ENCODE results near the gene HARBI1. TPM values are rescaled to one million over a fixed set of nuclear protein-coding genes. Genes with fewer than 3 reads are reported as not detected.

The HARBI1 gene
- total RNA-seq, 2 experiments from 2014 or later: 18.2 to 18.7 TPM

DNA sequence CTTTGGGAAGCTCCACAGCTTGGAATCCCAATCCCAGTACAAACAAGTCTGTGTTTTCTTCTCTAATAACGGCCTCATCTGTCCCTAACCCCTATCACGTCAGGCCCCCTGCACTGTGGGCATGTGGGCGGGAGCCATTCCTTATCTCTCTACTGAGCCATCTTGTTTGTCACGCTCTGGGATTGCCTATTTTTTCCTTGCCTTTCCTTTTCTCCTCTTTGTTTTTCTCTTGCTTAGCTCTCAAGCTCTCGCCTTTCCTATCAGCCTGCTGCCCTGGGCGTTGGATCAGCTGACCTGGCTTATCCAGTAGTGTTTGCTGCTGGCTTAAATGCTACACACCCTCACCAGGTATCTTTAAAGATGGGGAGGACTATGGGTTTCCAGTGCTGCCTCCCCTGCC is 47.6 kb upstream of the HARBI1 start:
- Histone ChIP-seq H3K9me3 (ENCODE audit: control insufficient read depth in 1 of 2, insufficient read depth in 1 of 2, low read length in 2 of 2) (no peaks in the 10 kb centered on the region), H3K27ac (ENCODE audit: low read depth in 1 of 2, low read length in 2 of 2) (no peak overlapping the region), H3K4me3 (ENCODE audit: low read length) (no peak overlapping the region), H3K4me1 (ENCODE audit: insufficient read depth, low read length) (peaks cover 8% of the 10 kb centered on the region), H3K36me3 (ENCODE audit: insufficient read depth, low read length) (peaks cover 86% of the 10 kb centered on the region), H3K27me3 (ENCODE audit: control insufficient read depth in 1 of 2, insufficient read depth in 2 of 2, low read length in 2 of 2) (no peaks in the 10 kb centered on the region)
- ATAC-seq (ENCODE audit: poor library complexity) (no peak), DNase-seq (no peak)
- intact Hi-C loops (cut with DNase I, micrococcal nuclease): no loop called here
- ChIA-PET POLR2A (no interaction called here), CTCF (no interaction called here)
- Mint-ChIP-seq H3K4me3 (no peak overlapping the region), H3K27me3 (no peaks in the 10 kb centered on the region), H3K9me3 (no peaks in the 10 kb centered on the region), H3K36me3 (ENCODE audit: low read depth) (peaks cover 92% of the 10 kb centered on the region), H3K27ac (peak overlapping the region; percentile 15), H3K4me1 (ENCODE audit: low read depth) (peaks cover 10% of the 10 kb centered on the region)
- TF ChIP-seq, protein P1, sequence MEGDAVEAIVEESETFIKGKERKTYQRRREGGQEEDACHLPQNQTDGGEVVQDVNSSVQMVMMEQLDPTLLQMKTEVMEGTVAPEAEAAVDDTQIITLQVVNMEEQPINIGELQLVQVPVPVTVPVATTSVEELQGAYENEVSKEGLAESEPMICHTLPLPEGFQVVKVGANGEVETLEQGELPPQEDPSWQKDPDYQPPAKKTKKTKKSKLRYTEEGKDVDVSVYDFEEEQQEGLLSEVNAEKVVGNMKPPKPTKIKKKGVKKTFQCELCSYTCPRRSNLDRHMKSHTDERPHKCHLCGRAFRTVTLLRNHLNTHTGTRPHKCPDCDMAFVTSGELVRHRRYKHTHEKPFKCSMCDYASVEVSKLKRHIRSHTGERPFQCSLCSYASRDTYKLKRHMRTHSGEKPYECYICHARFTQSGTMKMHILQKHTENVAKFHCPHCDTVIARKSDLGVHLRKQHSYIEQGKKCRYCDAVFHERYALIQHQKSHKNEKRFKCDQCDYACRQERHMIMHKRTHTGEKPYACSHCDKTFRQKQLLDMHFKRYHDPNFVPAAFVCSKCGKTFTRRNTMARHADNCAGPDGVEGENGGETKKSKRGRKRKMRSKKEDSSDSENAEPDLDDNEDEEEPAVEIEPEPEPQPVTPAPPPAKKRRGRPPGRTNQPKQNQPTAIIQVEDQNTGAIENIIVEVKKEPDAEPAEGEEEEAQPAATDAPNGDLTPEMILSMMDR (IDR thresholded peaks at IDR 0.05): no peak

DNA sequence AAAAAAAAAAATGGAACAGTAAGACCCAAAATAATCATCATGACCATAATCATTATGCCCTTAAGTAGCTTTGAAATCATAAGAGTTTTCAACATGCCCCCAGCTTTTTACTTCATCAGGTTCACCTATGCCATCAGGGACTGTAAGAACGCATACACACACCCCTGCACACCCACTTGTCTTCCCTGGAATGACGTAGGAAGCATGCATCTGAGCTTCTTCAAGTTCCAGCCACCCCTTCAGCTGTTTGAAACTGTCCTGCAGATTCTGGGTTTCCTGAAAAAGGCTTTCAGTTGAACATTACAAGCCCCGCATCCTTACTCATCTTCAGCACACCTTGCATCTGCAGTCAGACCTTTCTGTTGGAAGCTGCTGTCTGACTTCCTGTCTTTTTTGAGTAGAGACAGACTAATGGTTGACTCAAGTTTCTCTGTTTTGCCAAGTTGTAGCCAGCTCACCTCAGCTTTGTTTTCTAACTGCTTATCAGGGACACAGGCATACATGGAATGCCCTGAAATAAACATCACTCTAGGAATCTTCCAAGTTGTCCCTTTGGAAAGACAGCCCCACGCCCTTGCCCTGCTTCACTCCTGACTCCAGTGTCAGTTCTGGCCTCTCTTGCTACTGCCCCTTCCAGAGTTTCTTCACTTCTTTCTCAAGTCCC is 46.4 kb upstream of the HARBI1 start:
- Histone ChIP-seq H3K4me3 (ENCODE audit: low read length) (no peak overlapping the region), H3K9me3 (ENCODE audit: control insufficient read depth in 1 of 2, insufficient read depth in 1 of 2, low read length in 2 of 2) (no peaks in the 10 kb centered on the region), H3K27ac (ENCODE audit: low read depth in 1 of 2, low read length in 2 of 2) (no peak overlapping the region), H3K4me1 (ENCODE audit: insufficient read depth, low read length) (no peaks in the 10 kb centered on the region), H3K27me3 (ENCODE audit: control insufficient read depth in 1 of 2, insufficient read depth in 2 of 2, low read length in 2 of 2) (no peaks in the 10 kb centered on the region), H3K36me3 (ENCODE audit: insufficient read depth, low read length) (peaks cover 84% of the 10 kb centered on the region)
- TF ChIP-seq, protein P1 (IDR thresholded peaks at IDR 0.05): no peak
- peaks cover 92% of the 10 kb centered on the region for H3K36me3 Mint-ChIP-seq (ENCODE audit: low read depth)
- ChIA-PET CTCF (interaction anchor here (0.7 kb wide), 1 partner anchor 821 kb away, joined by 3 read pairs; no protein-coding TSS in a partner anchor), POLR2A (interaction anchor here (0.6 kb wide), 1 partner anchor 41 kb away, joined by 3 read pairs; no protein-coding TSS in a partner anchor)
- H3K4me3 Mint-ChIP-seq: no peak overlapping the region
- DNase-seq: no peak
- H3K9me3 Mint-ChIP-seq: no peaks in the 10 kb centered on the region
- H3K4me1 Mint-ChIP-seq (ENCODE audit: low read depth): no peaks in the 10 kb centered on the region
- no peak overlapping the region for H3K27ac Mint-ChIP-seq
- no peaks in the 10 kb centered on the region for H3K27me3 Mint-ChIP-seq
- intact Hi-C loops (cut with DNase I, micrococcal nuclease): no loop called here
- no peak for ATAC-seq (ENCODE audit: poor library complexity)

DNA sequence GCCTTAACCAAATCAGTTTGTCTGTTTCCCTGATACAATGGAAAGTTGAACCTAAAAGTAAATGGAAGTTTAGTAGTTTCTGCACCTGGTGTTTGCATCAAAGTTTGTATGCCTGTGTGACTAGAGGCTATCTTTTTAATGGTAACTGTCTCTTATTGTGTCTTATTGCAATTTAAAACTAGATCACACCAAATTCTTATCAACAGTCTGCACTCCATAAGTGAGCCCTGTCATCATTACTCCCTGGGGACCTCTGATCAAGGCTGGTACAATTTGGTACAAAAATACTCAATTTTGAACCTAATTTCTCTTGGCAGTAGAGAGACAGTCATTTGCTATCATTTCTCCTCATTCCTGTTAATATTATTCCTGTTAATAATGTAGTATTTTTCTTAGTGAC is 45.3 kb upstream of the HARBI1 start:
- POLR2A ChIA-PET: no interaction called here

More for the DNA sequence above, 45.3 kb upstream of the HARBI1 start:
- Histone ChIP-seq H3K27me3 (ENCODE audit: control insufficient read depth in 1 of 2, insufficient read depth in 2 of 2, low read length in 2 of 2) (no peaks in the 10 kb centered on the region), H3K9me3 (ENCODE audit: control insufficient read depth in 1 of 2, insufficient read depth in 1 of 2, low read length in 2 of 2) (no peaks in the 10 kb centered on the region), H3K4me1 (ENCODE audit: insufficient read depth, low read length) (no peaks in the 10 kb centered on the region), H3K36me3 (ENCODE audit: insufficient read depth, low read length) (peaks cover 84% of the 10 kb centered on the region), H3K27ac (ENCODE audit: low read depth in 1 of 2, low read length in 2 of 2) (no peak overlapping the region), H3K4me3 (ENCODE audit: low read length) (no peak overlapping the region)
- Mint-ChIP-seq H3K36me3 (ENCODE audit: low read depth) (peaks cover 92% of the 10 kb centered on the region), H3K27ac (no peak overlapping the region), H3K9me3 (no peaks in the 10 kb centered on the region), H3K27me3 (no peaks in the 10 kb centered on the region), H3K4me3 (no peak overlapping the region), H3K4me1 (ENCODE audit: low read depth) (no peaks in the 10 kb centered on the region)
- no peak for ATAC-seq (ENCODE audit: poor library complexity)
- no peak for DNase-seq
- CTCF ChIA-PET: interaction anchor here (1.1 kb wide), 1 partner anchor 8 kb away, joined by 3 read pairs; no protein-coding TSS in a partner anchor
- TF ChIP-seq, protein P1 (IDR thresholded peaks at IDR 0.05): no peak
- intact Hi-C loops (cut with DNase I, micrococcal nuclease): no loop called here
